C4-2B (cell line): ENCODE results near the gene NFE2L1.

Experiments used
- ZFX ChIP-seq: fragments of 450-650 bp; IDR thresholded peaks from 2 replicates; pipeline ENCODE4 v1.6.1; 2017
- TF ChIP-seq, protein P1 (sequence below): fragments of 450-650 bp; conservative IDR thresholded peaks from 2 replicates; pipeline ENCODE4 v1.5.1; 2017; ENCODE audit warnings: mild to moderate bottlenecking

DNA sequence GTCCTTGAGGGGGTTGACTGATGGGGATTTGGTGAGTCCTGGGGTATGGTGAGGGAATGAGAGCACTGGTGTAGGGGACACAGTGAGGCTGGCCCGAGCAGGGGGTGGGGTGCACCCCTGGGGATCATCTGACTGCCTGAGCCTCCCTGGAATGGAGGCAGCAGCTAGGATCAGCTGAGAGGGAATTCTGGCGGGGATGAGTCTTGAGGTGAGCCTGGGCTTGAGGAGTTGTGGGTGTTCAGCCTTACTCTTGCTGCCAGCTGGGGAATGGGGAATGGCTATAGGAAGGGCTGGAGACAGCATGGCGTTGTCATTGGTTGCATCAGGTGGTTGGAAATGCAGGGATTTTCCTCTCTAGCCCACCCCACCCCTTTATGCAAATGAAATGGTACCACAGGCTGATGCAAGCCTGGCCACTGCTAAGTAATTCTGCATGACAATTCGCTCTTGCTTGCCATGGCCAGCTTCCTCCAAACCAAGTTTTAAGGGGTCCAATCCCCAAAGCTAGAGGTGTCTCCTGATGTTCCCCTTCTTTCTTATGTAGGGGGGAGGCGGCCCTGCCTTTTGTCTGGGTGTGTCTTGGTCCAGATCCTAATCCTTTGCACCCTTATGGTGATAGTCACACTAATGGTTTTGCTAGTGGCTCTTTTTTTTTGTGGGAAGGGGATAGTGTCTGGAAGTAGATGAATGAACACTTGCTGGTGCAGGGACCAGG, 7.5 kb downstream of the NFE2L1 start:
- TF ChIP-seq, protein P1, sequence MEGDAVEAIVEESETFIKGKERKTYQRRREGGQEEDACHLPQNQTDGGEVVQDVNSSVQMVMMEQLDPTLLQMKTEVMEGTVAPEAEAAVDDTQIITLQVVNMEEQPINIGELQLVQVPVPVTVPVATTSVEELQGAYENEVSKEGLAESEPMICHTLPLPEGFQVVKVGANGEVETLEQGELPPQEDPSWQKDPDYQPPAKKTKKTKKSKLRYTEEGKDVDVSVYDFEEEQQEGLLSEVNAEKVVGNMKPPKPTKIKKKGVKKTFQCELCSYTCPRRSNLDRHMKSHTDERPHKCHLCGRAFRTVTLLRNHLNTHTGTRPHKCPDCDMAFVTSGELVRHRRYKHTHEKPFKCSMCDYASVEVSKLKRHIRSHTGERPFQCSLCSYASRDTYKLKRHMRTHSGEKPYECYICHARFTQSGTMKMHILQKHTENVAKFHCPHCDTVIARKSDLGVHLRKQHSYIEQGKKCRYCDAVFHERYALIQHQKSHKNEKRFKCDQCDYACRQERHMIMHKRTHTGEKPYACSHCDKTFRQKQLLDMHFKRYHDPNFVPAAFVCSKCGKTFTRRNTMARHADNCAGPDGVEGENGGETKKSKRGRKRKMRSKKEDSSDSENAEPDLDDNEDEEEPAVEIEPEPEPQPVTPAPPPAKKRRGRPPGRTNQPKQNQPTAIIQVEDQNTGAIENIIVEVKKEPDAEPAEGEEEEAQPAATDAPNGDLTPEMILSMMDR = no peak
- no peak for TF ChIP-seq ZFX
